ENCODE measurements around the gene RTN4R.
"Not testable (repeated sequence)": the region's sequence is repeated elsewhere in the genome, so short reads cannot be mapped to it uniquely, and the experiment has no call there.

Gene RTN4R

DNA sequence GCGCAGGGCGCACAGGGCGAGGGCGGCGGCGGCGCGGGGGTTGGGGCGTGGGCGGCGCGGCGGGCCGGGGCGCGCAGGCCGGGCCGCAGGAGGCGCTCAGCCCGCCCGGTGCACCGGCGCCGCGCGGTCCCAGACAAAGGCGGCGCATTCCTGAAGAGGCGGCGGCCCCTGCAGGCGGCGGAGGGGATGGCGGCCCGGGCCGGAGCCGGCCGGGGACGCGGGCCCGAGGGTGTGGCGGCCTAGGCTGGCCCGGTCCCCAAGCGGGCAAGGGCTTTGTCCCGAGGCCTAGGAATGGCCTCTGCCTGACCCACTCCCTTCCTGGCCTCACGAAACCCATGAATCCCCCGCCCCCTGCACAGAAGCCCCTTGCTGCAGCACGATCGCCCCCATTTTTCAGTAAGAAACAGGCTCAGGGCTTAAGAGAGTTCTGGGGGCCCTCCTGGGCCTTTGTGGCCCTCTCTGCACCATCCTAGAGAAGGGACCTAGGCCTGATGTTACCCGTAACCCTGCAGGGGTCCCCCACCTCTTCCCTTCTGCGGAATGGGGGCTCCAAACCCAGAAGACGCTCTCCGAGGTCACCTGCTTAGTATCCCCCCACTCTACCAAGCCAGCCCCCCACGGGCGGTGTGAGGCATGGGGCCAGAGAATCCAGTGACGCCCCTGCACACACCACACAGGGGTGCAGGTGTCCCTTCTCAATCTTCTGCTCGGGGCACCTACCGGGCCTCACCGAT lies at the start of gene RTN4R:
Gene RTN4R (minus strand): TSS at position 40 of the 734 bp plus-strand sequence. CDS start 226 bp downstream, outside the sequence.
- Histone ChIP-seq H3K36me3 (ENCODE audit: control insufficient read depth, insufficient read depth, low read length) (no peaks in the 10 kb centered on the region), H3K27ac (no peak within 1 kb of the TSS), H3K4me2 (ENCODE audit: low read length) (peak within 1 kb of the TSS; percentile 66), H3K4me3 (ENCODE audit: low read depth, low read length) (peak within 1 kb of the TSS; percentile 34), H3K27me3 (ENCODE audit: control insufficient read depth, insufficient read depth, low read length) (no peaks in the 10 kb centered on the region), H3K9ac (no peak within 1 kb of the TSS), H3K9me3 (ENCODE audit: control insufficient read depth, low read length) (no peaks in the 10 kb centered on the region), H2AFZ (no peak within 1 kb of the TSS), H3K4me1 (no peaks in the 10 kb centered on the region), H3K79me2 (no peaks in the 10 kb centered on the region)
- TF ChIP-seq, protein P1, sequence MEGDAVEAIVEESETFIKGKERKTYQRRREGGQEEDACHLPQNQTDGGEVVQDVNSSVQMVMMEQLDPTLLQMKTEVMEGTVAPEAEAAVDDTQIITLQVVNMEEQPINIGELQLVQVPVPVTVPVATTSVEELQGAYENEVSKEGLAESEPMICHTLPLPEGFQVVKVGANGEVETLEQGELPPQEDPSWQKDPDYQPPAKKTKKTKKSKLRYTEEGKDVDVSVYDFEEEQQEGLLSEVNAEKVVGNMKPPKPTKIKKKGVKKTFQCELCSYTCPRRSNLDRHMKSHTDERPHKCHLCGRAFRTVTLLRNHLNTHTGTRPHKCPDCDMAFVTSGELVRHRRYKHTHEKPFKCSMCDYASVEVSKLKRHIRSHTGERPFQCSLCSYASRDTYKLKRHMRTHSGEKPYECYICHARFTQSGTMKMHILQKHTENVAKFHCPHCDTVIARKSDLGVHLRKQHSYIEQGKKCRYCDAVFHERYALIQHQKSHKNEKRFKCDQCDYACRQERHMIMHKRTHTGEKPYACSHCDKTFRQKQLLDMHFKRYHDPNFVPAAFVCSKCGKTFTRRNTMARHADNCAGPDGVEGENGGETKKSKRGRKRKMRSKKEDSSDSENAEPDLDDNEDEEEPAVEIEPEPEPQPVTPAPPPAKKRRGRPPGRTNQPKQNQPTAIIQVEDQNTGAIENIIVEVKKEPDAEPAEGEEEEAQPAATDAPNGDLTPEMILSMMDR (IDR thresholded peaks at IDR 0.05): peak; percentile 36

DNA sequence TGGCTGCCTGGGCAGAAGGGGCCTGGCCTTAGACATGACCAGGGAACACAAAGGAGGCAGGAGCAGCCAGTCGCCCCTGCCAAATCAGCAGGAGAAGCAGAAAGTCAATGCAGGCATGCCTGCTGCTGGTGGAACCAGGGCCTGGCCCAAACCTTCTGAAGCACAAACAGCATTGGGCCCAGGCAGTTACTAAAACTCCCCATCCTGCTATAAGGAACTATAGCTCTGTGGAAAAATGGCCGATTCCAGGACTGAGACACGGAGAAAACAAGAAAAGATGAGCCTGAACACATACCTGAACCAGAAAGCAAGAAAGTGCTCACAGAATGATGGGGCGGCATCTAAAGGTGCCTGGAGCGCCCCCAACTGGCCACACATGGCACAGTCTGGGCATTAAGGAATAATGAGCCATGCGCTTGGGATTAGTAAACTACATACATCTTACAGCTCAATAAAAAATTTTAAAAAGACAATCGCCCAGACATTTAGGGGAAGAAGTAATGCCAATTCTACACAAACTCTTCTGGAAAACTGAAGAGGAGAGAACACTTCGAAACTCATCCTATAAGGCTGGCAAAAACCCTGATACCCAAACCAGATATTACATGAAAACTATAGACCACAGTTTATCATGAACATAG lies 49.4 kb upstream of the RTN4R start:
- H3K4me2 ChIP-seq (ENCODE audit: low read length); H3K27me3 ChIP-seq (ENCODE audit: control insufficient read depth, insufficient read depth, low read length); H2AFZ ChIP-seq; H3K79me2 ChIP-seq; H3K4me1 ChIP-seq; H3K4me3 ChIP-seq (ENCODE audit: low read depth, low read length); H3K36me3 ChIP-seq (ENCODE audit: control insufficient read depth, insufficient read depth, low read length); H3K9me3 ChIP-seq (ENCODE audit: control insufficient read depth, low read length); H3K9ac ChIP-seq; H3K27ac ChIP-seq: not testable (repeated sequence)

DNA sequence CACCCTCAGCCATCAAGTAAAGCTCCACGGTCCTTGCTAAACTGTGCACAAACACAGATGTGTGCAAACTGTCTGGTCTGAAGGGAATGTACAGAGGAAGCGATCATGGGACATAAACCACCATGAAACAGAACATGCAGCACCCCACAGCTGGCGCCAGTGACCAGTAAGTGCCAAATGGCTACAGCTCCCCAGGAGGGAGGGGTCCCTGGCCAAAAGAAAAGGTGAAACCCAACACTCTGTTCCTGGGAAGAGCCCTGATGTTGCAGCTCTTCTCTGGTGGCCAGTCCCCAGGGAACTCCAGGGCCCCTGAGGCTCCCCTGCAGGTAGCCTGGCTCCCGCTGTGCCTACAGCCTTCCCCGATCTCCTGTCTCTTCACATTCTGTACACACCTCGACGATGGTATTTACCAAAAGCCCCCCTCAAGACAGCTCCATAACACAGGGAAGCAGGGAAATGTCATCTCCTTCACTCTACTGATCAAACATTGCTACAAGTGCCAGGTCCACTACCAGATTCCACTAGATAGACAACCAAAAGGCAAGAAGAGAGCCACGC lies 48.8 kb upstream of the RTN4R start:
- H3K4me3 ChIP-seq (ENCODE audit: low read depth, low read length): no peak overlapping the region
- no peaks in the 10 kb centered on the region for H3K4me1 ChIP-seq

DNA sequence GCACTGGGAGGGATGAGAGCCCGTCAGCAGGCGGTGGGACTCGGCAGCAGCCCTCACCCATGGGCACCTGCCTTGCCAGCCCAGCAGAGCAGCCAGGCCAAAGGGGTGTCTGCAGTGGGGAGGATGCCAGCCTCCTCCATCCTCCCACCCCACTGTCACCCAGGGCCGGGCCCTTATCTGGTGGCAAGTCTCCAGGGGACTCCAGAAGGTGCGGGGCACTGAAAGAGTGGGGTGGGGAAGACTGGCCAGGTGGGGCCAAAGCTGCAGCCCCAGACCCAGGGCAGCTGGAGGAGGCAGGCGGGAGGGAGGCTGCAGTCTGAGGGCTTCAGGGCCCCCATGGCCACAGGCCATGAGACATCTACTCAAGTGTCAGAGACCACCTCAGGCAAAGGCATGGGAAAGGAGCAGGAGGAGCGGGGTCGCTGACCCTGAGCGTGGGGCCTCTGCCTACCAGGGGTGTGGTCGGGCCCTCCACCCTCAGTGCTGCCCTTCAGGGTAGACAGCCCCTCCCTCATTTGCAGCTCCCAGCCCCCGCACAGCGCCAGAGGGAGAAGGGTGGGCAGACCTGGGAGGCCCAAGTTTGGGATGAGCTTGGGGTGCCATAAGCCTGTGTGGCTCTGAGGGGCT lies 48.2 kb upstream of the RTN4R start:
- Histone ChIP-seq H2AFZ (no peak overlapping the region), H3K27ac (no peak overlapping the region), H3K4me2 (ENCODE audit: low read length) (no peak overlapping the region), H3K4me3 (ENCODE audit: low read depth, low read length) (no peak overlapping the region), H3K9me3 (ENCODE audit: control insufficient read depth, low read length) (no peaks in the 10 kb centered on the region), H3K79me2 (peaks cover 2% of the 10 kb centered on the region), H3K36me3 (ENCODE audit: control insufficient read depth, insufficient read depth, low read length) (no peaks in the 10 kb centered on the region), H3K4me1 (no peaks in the 10 kb centered on the region), H3K9ac (no peak overlapping the region), H3K27me3 (ENCODE audit: control insufficient read depth, insufficient read depth, low read length) (no peaks in the 10 kb centered on the region)
- TF ChIP-seq, protein P1 (IDR thresholded peaks at IDR 0.05): no peak

More for the DNA sequence above, 48.8 kb upstream of the RTN4R start:
- Histone ChIP-seq H2AFZ (no peak overlapping the region), H3K27me3 (ENCODE audit: control insufficient read depth, insufficient read depth, low read length) (no peaks in the 10 kb centered on the region), H3K27ac (no peak overlapping the region), H3K36me3 (ENCODE audit: control insufficient read depth, insufficient read depth, low read length) (no peaks in the 10 kb centered on the region), H3K4me2 (ENCODE audit: low read length) (no peak overlapping the region), H3K9ac (no peak overlapping the region), H3K9me3 (ENCODE audit: control insufficient read depth, low read length) (no peaks in the 10 kb centered on the region), H3K79me2 (peaks cover 2% of the 10 kb centered on the region)
- TF ChIP-seq, protein P1 (IDR thresholded peaks at IDR 0.05): no peak

All from parathyroid adenoma (tissue), 2 donors.